Osteocyte (in vitro differentiated cells): Measurements from ENCODE around the gene GABRB3. TPM values are rescaled to one million over a fixed set of nuclear protein-coding genes. Genes with fewer than 3 reads are reported as not detected.

Experiments used
- DNase-seq: peaks from one replicate; pipeline ENCODE4 v3.0.0; 2021; ENCODE audit warnings: mixed read lengths; ENCODE audit not compliant: unreplicated experiment; ENCODE audit errors: extremely low spot score
- H3K27ac Mint-ChIP-seq: one replicate; pipeline ENCODE4 v1.8.0; 2021; ENCODE audit warnings: mild to moderate bottlenecking, mixed read lengths; ENCODE audit not compliant: unreplicated experiment
- H3K27me3 Mint-ChIP-seq: one replicate; pipeline ENCODE4 v1.8.0; 2021; ENCODE audit warnings: mixed read lengths; ENCODE audit not compliant: unreplicated experiment
- H3K36me3 Mint-ChIP-seq: one replicate; pipeline ENCODE4 v1.8.0; 2021; ENCODE audit warnings: mixed read lengths; ENCODE audit not compliant: unreplicated experiment
- H3K4me1 Mint-ChIP-seq: one replicate; pipeline ENCODE4 v1.8.0; 2021; ENCODE audit warnings: mixed read lengths; ENCODE audit not compliant: unreplicated experiment
- H3K4me3 Mint-ChIP-seq: one replicate; pipeline ENCODE4 v1.8.0; 2021; ENCODE audit warnings: mild to moderate bottlenecking, moderate library complexity, mixed read lengths; ENCODE audit not compliant: unreplicated experiment
- H3K9me3 Mint-ChIP-seq: one replicate; pipeline ENCODE4 v1.8.0; 2021; ENCODE audit warnings: mixed read lengths; ENCODE audit not compliant: unreplicated experiment
- total RNA-seq: library from RNA; stranded (reverse); gene quantifications from 2 replicates; pipeline ENCODE4 v1.2.1, GENCODE V29; 2021
- TF ChIP-seq, protein P1 (sequence below): fragments of 200-600 bp; sonication (generic); IDR thresholded peaks from 2 replicates; pipeline ENCODE4 v1.5.0; 2021; ENCODE audit warnings: antibody characterized with exemption, mild to moderate bottlenecking, moderate library complexity

Gene GABRB3
- total RNA-seq, 1 donor from 2014 or later, result 7.4 TPM

GRCh38 chr15:26623071-26623470 lies 149.8 kb downstream of the GABRB3 start:
- Mint-ChIP-seq H3K4me3 (no peak overlapping the region), H3K4me1 (peaks cover 4% of the 10 kb centered on the region), H3K27ac (no peak overlapping the region), H3K9me3 (peaks cover 23% of the 10 kb centered on the region), H3K27me3 (no peaks in the 10 kb centered on the region), H3K36me3 (peaks cover 12% of the 10 kb centered on the region)
- TF ChIP-seq, protein P1, sequence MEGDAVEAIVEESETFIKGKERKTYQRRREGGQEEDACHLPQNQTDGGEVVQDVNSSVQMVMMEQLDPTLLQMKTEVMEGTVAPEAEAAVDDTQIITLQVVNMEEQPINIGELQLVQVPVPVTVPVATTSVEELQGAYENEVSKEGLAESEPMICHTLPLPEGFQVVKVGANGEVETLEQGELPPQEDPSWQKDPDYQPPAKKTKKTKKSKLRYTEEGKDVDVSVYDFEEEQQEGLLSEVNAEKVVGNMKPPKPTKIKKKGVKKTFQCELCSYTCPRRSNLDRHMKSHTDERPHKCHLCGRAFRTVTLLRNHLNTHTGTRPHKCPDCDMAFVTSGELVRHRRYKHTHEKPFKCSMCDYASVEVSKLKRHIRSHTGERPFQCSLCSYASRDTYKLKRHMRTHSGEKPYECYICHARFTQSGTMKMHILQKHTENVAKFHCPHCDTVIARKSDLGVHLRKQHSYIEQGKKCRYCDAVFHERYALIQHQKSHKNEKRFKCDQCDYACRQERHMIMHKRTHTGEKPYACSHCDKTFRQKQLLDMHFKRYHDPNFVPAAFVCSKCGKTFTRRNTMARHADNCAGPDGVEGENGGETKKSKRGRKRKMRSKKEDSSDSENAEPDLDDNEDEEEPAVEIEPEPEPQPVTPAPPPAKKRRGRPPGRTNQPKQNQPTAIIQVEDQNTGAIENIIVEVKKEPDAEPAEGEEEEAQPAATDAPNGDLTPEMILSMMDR, result no peak
- no peak for DNase-seq

- Mint-ChIP-seq H3K9me3 (peaks cover 16% of the 10 kb centered on the region), H3K27me3 (no peaks in the 10 kb centered on the region), H3K36me3 (peaks cover 11% of the 10 kb centered on the region), H3K4me3 (no peak overlapping the region), H3K27ac (no peak overlapping the region), H3K4me1 (no peaks in the 10 kb centered on the region)
- TF ChIP-seq, protein P1, result no peak
- DNase-seq, result no peak
Observed at GRCh38 chr15:26621816-26622215, 151.1 kb downstream of the GABRB3 start.

- Mint-ChIP-seq H3K4me1 (no peaks in the 10 kb centered on the region), H3K36me3 (peaks cover 11% of the 10 kb centered on the region), H3K9me3 (peaks cover 10% of the 10 kb centered on the region), H3K4me3 (no peak overlapping the region), H3K27ac (no peak overlapping the region), H3K27me3 (no peaks in the 10 kb centered on the region)
- TF ChIP-seq, protein P1, result no peak
- DNase-seq, result no peak
Observed at GRCh38 chr15:26620528-26621458, 152.1 kb downstream of the GABRB3 start.

GRCh38 chr15:26615927-26616302 lies 157.0 kb downstream of the GABRB3 start:
- H3K9me3 Mint-ChIP-seq, result peaks cover 10% of the 10 kb centered on the region
- no peaks in the 10 kb centered on the region for H3K27me3 Mint-ChIP-seq
- peaks cover 10% of the 10 kb centered on the region for H3K36me3 Mint-ChIP-seq
- DNase-seq, result no peak
- no peaks in the 10 kb centered on the region for H3K4me1 Mint-ChIP-seq
- TF ChIP-seq, protein P1, result no peak
- H3K27ac Mint-ChIP-seq, result no peak overlapping the region
- H3K4me3 Mint-ChIP-seq, result no peak overlapping the region

- no peaks in the 10 kb centered on the region for H3K4me1 Mint-ChIP-seq
- H3K9me3 Mint-ChIP-seq, result peaks cover 8% of the 10 kb centered on the region
- no peak overlapping the region for H3K27ac Mint-ChIP-seq
- H3K27me3 Mint-ChIP-seq, result no peaks in the 10 kb centered on the region
- H3K36me3 Mint-ChIP-seq, result peaks cover 9% of the 10 kb centered on the region
- no peak overlapping the region for H3K4me3 Mint-ChIP-seq
- TF ChIP-seq, protein P1, result no peak
- DNase-seq, result no peak
Observed at GRCh38 chr15:26615188-26615926, 157.5 kb downstream of the GABRB3 start.
